GM12874 (cell line): Measurements from ENCODE around the gene RPS6KA6.

Experiments used
- CTCF ChIP-seq: IDR thresholded peaks from 2 replicates; pipeline ENCODE4 v1.5.1; 2011; ENCODE audit warnings: low read depth, mild to moderate bottlenecking, control low read depth, low read length, moderate library complexity; ENCODE audit not compliant: insufficient read depth

Gene RPS6KA6

GRCh38 chrX:84216406-84216805 lies 28.4 kb upstream of the RPS6KA6 start:
- TF ChIP-seq CTCF: no peak

- no peak for TF ChIP-seq CTCF
Measured at GRCh38 chrX:84205276-84205675, 17.3 kb upstream of the RPS6KA6 start.

- no peak for TF ChIP-seq CTCF
Measured at GRCh38 chrX:84199688-84200087, 11.7 kb upstream of the RPS6KA6 start.

GRCh38 chrX:84197550-84197949 lies 9.6 kb upstream of the RPS6KA6 start:
- no peak for TF ChIP-seq CTCF

- TF ChIP-seq CTCF: no peak
Measured at GRCh38 chrX:84192006-84192405, 4.0 kb upstream of the RPS6KA6 start.

- TF ChIP-seq CTCF: no peak
Measured at GRCh38 chrX:84189125-84189524, 1.1 kb upstream of the RPS6KA6 start.

- no peak for TF ChIP-seq CTCF
Measured at GRCh38 chrX:84188320-84188834, 378 bp upstream of the RPS6KA6 start.
